Measurements from ENCODE around the gene SNTB2.

The SNTB2 gene

DNA sequence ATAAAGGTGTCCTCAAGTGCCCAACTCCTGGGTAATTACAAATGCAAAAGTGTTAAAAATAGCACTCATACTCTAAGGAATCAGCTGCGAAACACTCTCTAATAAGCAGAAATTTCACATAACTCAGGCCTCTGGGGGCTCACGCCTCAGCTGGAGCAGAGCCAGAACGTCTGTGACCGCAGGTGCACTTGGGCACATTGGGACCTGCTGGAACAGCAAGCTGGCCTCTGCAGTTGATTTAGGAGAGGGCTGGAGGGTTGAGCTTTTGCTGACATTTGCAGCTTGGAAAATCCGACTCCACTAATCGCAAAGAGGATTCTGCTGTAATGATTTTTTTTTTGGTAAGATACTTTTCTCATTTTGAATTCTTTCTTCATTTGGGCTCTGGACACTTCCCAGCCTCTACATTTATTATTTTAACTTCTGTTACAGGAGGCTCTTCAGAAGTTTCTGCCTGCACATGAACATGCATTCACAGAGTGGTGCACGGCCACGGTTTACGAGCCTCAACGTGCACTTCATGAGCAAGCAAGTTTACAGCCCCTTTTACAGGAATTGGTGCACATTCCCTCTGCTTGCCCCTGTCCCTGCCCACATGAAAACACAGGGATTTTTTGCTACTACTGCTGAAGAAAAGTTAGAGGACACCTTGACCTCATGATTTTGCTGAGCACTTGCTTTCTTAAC lies 4.1 kb upstream of the SNTB2 start:
- DNase-seq (ENCODE audit: extremely low read depth, low read depth) = no peak
- TF ChIP-seq, protein P1, sequence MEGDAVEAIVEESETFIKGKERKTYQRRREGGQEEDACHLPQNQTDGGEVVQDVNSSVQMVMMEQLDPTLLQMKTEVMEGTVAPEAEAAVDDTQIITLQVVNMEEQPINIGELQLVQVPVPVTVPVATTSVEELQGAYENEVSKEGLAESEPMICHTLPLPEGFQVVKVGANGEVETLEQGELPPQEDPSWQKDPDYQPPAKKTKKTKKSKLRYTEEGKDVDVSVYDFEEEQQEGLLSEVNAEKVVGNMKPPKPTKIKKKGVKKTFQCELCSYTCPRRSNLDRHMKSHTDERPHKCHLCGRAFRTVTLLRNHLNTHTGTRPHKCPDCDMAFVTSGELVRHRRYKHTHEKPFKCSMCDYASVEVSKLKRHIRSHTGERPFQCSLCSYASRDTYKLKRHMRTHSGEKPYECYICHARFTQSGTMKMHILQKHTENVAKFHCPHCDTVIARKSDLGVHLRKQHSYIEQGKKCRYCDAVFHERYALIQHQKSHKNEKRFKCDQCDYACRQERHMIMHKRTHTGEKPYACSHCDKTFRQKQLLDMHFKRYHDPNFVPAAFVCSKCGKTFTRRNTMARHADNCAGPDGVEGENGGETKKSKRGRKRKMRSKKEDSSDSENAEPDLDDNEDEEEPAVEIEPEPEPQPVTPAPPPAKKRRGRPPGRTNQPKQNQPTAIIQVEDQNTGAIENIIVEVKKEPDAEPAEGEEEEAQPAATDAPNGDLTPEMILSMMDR (IDR thresholded peaks at IDR 0.05; ENCODE audit: low read depth, low read length) = no peak

DNA sequence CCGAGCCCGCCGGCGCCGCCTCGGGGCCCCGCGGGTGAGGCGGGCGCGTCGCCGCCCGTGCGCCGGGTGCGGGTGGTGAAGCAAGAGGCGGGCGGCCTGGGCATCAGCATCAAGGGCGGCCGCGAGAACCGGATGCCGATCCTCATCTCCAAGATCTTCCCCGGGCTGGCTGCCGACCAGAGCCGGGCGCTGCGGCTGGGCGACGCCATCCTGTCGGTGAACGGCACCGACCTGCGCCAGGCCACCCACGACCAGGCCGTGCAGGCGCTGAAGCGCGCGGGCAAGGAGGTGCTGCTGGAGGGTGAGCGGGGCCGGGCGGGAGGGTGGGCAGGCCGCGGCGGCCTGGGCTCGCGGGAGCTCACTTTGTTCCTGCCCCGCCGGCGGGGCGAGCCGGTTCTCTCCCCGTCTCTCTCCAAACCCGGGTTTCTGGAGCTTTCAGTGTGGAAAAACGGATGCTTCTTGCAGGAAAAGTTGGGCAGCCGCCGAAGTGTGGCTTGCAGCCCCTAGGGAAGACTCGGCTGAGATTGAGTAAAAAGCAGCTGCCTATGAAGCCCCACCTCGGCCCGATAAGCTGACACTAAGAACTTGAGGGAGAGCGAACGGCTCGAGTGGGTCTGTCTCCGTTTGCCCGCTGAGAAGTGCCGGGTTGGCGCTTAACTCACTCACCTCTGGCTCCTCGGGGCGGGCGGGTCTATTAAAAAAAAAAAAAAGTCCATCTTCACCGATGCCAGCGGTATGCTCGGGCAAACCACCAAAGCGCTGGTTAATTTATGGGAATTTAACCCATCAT lies 677 bp downstream of the SNTB2 start:
- DNase-seq (ENCODE audit: extremely low read depth, low read depth) = no peak
- TF ChIP-seq, protein P1 (IDR thresholded peaks at IDR 0.05; ENCODE audit: low read depth, low read length) = no peak

DNA sequence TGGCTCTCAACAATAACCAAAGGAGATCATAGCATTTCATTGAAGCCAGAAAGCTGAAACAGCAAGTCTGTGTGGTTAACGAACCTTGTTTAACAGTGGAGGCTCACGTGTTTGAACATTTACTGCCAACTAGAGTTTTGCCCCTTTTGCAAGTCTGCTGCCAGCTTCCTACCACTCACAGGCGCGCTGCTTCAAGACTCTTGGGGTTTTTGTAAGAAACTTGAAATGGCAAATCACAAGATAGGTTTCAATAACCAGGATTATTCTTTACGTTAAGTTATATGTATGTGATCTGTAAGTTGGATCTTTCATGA lies 1.2 kb downstream of the SNTB2 start:
- DNase-seq (ENCODE audit: extremely low read depth, low read depth) = no peak
- TF ChIP-seq, protein P1 (IDR thresholded peaks at IDR 0.05; ENCODE audit: low read depth, low read length) = no peak

DNA sequence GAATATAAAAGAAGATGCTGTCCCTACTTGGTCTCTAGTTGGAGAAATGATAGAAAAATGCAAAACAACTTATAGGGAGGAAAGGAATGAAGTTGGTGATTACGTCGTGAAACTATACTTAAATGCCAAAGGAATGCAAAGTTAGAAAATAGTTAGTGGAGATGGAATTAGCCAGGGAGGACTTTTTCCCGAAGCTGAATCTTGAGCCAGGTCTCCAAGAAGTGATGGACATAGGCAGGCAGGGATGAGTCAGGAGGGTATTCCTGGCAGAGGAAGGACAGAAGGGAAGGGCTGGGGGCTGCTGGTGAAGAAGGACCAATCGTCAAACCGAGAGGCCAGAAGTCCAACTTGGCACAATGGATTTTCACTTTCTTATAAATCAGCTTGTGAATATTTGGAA lies 1.8 kb downstream of the SNTB2 start:
- TF ChIP-seq, protein P1 (IDR thresholded peaks at IDR 0.05; ENCODE audit: low read depth, low read length) = no peak
- DNase-seq (ENCODE audit: extremely low read depth, low read depth) = no peak

DNA sequence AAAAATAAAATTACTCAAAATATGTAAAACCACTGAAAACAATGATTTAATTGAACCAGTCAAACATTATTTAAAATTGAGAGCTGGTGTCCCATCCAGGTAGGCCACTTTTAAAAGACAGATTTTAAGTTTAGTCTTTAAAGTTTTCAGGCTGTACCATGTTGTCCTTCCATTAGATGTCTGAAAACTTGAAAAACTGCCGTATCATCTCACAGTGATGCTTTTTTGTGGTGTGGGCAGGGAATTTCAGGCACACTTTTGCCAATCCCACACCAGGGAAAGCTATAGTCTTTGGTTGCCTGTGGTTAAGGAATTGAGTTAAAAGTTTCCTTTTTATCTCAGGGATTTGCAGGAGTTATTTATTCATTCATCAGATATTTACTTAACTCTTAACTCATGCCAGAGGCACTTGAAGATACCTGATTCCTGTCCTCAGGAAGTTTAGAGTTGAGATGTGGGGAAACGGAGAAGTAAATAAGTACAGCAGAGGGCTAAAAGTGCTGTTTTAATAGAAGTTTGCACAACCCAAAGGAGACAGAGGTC lies 3.2 kb downstream of the SNTB2 start:
- DNase-seq (ENCODE audit: extremely low read depth, low read depth) = no peak

DNA sequence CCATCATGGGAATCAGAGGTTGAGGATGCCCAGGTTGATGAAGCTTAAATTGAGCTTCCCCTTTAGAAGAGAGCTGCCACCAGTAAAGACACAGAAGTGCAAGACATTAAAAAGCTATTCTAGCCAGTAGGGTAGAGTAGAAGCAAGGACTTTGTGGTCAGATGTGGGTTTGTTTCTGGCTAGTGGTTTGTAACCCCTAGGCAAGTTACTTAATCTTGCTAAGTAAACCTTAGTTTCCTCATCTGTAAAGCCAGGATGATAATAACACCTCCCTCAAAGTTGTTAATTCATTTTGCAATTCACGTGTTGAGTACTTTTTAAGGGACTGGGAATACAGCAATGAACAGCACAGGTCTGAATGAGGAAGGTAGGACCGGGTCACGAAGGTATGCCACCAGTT lies 3.6 kb downstream of the SNTB2 start:
- no peak for DNase-seq (ENCODE audit: extremely low read depth, low read depth)
- TF ChIP-seq, protein P1 (IDR thresholded peaks at IDR 0.05; ENCODE audit: low read depth, low read length) = no peak

More for the DNA sequence above, 3.2 kb downstream of the SNTB2 start:
- TF ChIP-seq, protein P1 (IDR thresholded peaks at IDR 0.05; ENCODE audit: low read depth, low read length) = no peak

DNA sequence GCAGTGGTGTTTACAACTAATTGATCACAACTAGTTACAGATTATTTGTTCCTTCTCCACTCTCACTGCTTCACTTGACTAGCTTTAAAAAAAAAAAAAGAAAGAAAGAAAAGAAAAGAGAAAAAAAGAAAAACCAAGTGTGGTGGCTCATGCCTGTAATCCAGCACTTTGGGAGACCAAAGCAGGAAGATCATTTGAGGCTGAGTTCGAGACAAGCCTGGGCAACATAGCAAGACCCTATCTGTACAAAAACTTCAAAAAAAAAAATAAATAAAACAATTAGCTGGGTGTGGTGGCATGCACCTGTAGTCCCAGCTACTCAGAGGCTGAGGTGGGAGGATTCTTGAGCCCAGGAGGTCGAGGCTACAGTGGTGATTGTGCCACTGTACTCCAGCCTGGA lies 4.2 kb downstream of the SNTB2 start:
- no peak for DNase-seq (ENCODE audit: extremely low read depth, low read depth)
- TF ChIP-seq, protein P1 (IDR thresholded peaks at IDR 0.05; ENCODE audit: low read depth, low read length) = no peak
